NCI-H774 (cell line): ENCODE results near the gene HACD3.
"Not testable (repeated sequence)": the region's sequence is repeated elsewhere in the genome, so short reads cannot be mapped to it uniquely, and the experiment has no call there.

ENCODE experiments used
- DNase-seq: peaks from one replicate; lab custom pipeline; 2025; lab: John Stamatoyannopoulos, UW

The HACD3 gene

DNA sequence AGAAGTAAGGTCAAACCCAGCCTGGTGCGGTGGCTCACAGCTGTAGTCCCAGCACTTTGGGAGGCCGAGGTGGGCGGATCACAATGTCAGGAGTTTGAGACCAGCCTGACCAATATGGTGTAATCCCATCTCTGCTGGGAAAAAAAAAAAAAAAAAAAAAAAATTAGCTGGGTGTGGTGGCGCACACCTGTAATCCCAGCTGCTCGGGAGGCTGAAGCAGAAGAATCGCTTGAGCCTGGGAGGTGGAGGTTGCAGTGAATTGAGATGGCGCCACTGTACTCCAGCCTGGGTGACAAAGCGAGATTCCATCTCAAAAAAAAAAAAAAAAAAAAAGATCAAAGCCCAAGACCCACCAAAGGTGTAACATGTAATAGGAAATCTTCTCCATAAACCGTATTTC, 19.0 kb downstream of the HACD3 start:
- DNase-seq = not testable (repeated sequence)

DNA sequence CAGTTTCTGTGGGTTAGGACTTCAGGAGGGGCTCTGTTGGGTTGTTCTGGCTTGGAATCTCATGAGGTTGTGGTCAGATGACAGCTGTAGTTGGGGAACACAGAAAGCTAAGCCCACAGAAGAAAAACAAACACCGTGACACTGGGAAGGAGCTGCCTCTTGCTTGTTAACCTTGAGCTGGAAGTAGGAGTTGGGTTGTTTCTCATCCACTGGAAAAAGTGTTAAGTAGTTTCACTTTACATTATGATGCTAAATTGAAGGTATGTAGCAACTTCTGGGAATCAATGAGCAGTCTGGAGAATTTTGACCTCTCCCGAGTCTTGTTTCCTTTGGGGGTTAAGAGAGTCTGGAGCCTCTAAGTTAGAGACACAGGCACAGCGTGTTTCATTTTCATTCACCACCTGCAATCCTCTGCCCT, 20.4 kb downstream of the HACD3 start:
- DNase-seq = no peak

DNA sequence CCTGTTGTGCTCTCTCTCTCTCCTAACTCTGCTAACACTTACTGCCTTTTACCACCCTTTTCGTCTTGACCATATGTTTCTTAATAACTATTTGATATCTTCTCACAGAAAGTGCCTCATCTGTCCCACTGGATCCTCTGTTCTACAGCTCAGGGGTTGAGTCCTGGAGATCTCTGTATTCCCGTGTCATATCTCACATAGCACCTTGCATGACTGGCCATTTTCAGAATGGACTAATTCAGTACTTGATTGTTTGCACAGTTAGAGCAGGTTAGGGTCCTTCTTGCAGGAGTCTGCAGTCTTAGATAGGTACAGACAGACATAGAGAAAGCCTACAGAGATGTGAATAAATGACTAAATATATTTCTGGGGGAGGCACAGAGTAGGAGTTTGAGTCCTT, 20.9 kb downstream of the HACD3 start:
- no peak for DNase-seq

DNA sequence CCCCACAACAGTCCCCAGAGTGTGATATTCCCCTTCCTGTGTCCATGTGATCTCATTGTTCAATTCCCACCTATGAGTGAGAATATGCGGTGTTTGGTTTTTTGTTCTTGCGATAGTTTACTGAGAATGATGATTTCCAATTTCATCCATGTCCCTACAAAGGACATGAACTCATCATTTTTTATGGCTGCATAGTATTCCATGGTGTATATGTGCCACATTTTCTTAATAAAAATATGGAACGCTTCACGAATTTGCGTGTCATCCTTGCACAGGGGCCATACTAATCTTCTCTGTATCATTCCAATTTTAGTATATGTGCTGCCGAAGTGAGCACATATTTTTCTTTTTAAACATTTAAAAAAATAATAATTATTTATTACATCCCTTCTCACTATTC, 22.6 kb downstream of the HACD3 start:
- DNase-seq = not testable (repeated sequence)

DNA sequence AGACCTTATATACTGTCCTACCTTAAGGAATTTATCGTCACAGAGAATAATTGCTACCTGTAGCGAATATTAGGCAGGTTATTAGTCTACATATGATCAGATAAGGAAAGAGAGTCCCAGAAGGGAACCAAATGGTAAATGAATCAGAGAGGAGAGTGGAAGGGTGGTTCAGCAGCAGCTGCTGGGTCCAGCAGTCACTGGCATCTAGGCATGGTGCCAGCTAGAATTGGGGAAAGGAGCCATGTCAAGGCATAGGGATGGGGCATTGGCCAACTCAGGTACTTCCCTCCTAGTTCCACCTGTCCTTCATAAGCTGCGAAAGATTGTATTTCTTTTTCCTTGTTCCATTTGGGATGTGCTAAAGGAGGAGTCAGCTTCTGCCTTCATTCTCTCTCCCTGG, 23.4 kb downstream of the HACD3 start:
- DNase-seq = no peak

DNA sequence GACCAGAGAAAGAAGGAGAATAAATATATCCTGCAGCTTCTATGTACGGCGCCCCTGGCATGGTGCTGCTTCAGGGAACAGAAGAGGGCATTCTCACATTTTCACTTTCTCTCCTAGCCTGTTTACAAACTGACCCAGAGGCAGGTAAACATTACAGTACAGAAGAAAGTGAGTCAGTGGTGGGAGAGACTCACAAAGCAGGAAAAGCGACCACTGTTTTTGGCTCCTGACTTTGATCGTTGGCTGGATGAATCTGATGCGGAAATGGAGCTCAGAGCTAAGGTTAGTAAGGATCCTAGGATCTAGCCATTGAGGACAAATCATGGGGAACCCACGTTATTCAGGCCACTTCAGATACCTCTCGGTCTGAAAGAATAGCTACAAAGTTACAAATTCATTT, 26.4 kb downstream of the HACD3 start:
- no peak for DNase-seq

DNA sequence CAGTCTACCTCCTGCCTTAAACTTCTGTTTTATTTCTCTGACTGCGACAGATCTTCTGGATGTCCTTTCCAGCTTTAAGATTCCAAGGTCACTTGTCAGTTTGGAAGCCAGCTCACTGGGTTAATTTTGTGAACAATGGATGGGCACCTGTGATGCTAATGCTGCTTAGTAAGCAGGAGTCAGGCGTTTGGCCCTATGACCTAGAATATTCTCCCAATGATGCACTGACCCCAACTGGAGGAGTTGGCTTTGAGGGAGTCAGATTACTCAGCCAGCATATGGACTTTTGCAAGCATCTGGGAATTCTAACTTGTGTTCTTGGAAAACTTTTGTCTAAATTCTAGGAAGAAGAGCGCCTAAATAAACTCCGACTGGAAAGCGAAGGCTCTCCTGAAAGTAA, 28.1 kb downstream of the HACD3 start:
- DNase-seq = no peak

DNA sequence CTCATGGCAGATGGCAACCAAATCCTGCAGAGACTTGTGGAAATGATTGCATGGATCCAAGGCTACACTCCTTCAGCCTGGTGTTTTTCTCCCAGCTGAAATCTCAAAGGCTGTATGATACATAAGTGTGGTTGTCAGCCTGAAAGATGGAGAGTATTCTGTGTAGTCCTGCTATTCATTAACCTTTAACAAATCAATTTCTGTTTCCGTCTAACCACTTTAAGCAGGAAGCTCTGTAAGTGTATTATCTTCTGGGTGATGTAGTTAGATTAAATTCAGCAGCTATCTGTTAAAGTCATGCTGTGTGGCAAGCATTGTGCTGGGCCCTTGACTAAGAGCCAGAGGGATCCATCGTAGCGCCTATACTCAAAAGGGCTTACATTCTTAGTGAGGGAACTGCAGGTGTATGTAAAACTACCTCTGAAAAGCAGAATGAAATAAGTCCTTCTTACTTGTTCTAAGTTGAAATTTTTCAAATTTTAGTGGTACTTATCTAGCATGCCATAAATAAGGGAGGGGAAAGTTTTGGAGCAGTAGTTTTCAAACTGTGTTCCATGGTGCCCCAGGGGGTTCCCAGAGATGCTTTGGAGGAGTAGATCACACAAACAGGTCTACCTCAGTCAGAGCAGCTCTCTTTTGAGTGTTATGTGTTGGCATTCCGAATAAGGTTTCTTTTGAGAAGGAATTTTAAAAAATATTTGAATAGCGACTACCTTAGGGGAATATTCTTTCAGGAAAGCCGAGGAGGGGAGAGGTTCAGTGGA, 28.9 kb downstream of the HACD3 start:
- no peak for DNase-seq

DNA sequence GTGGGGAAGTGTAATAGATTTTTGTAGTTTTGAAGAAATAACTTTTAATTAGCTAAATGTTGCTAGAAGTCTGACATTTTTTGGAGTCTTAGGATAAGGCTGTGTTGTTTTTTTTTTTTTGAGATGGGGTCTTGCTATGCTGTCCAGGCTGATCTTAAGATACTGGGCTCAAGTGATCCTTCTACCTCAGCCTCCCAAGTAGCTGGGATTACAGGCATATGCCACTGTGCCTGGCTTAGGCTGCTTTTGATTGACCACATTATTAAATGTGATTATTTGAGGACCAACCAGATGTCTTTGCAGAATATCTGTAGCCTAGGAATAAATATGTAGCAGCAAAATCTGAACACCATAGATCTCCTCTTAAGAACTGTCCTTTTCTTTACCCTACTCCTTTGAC, 29.7 kb downstream of the HACD3 start:
- no peak for DNase-seq

DNA sequence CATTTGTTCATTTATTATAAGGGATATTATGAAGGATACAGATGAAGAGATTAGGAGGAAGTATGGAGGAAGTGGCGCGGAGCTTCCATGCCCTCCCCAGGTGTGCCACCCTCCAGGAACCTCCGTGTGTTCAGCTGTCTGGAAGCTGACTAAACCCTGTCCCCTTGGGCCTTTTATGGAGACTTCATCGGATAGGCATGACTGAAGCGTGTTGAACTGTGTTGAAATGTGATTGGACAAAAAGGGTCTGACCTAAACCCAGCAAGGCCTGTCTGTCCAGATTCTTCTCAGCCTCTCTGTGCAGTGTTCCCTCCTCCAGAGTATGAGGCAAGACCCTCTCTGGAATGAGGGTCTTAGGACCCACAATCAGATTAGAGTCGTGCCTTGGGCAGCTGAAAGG, 31.7 kb downstream of the HACD3 start:
- no peak for DNase-seq

DNA sequence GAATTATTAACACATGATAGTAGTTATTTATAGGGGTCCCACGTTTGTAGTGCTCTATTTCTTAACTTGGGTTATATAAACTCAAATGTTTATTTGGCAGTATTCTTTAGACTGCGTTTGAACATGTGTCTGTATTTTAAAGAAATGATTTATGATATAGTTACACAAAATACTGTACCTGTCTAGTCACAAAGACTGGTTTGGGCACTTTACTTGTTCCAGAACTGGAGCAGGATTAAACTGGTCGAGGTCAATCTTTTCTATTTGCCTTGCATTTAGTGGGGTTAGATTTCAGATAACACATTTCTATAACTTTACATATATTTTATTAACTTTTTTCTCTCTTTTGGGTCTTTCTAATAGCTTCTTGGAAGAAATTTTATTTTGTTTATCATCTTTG, 39.5 kb downstream of the HACD3 start:
- DNase-seq = no peak

DNA sequence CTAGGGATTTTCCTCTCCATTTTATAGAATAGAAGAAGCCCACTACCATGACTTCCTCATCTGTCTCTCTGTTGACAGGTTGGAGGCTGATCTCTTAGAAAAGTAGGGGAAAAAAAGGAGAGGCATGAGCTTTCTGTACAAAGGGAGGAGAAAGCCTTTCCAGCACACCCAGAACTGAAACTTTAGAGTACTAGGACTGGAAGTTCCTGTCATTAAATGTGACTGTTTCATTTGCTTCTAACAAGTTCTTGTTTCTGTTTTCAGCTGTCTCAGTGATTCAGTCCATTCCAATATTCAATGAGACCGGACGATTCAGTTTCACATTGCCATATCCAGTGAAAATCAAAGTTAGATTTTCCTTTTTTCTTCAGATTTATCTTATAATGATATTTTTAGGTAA, 41.7 kb downstream of the HACD3 start:
- DNase-seq = no peak

DNA sequence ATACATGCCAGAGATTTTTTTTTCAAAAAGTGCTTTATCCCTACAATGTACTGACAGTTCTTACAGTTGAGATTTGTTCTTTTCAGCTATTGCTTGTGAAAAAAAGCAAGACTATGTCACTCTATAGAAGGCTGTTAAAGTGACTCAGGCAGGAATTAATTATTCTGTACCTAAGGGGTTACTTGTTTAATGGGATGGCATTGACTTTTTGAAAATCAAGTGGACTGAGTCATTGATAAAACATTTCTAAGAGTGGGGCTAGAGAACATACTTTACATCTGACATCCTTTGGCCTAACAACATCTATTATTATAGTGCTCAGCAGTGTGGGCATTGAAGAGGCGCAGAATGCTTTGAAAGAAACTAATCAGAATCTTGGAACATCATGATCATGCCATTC, 46.4 kb downstream of the HACD3 start:
- no peak for DNase-seq

DNA sequence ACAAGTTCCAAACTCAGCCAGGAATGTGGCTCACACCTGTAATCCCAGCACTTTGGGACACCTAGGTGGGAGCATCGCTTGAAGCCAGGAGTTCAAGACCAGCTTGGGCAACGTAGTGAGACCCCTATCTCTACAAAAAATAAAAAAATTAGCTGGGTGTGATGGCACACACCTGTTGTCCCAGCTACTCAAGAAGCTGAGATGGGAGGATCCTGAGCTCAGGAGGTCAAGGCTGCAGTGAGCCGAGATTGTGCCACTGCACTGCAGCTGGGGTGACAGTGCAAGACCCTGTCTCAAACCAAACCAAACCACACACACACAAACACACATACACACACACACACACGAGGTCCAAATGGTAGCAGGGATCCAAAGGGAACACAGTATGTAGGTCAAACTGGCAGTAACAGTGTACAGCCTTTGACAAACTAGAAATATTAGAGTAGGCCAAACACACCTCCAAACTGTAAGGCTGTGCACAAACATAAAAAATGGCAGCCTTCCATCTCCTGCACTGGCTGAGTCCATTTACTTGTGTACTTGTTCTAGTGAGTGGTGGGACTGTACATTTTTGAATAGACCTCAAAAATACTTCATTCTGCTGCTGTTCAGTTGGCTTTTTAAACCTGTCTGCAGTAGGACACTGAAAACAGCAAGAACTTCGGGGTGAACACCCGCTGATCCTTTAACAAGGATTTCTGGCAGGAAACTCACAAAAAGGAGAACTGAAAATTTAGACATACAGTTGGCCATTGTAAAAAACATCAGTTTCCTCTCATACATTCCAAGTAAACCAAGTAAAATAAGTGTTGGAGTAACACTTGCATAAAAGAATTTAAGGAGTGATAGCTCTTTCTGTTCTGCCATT, 47.1 kb downstream of the HACD3 start:
- DNase-seq = no peak

DNA sequence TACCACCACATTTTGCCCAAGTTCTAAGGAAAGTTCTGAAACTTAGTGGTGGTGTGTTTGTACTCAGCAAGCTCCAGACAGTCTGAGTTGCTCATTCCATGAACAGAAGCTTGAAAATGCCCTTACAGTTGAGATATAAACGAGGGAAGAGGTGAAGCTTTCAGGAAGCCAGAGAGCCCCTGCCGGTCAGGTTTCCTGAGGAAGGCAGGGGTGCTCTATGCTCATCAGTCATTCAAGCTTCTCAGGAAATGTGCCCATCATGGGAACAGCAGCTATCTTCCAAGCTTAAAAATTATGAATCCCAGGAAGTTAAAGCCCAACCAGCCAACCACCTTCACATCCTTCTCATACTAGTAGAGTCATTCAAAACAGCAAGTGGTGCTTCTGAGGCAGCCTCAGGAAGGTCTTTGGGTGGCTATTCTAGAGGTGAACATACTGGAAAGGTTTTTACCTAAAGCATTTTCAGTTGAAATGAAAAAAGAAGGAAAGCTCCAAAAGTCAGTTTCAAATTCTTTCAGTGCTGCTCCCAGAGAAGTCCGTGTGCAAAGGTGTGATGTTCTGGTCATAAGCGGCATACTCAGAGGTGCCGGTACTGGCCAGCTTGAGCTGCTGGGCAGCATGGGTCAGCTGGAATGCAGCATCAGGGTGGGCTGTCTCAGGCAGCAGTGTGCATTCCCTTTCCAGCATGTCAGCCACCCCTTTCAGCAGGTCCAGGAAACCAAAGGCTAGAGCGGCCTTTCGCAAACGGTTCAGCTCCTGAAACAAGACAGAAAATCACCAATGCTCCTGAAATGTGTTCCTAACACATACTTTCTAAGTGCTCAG, 48.9 kb downstream of the HACD3 start:
- DNase-seq = no peak

DNA sequence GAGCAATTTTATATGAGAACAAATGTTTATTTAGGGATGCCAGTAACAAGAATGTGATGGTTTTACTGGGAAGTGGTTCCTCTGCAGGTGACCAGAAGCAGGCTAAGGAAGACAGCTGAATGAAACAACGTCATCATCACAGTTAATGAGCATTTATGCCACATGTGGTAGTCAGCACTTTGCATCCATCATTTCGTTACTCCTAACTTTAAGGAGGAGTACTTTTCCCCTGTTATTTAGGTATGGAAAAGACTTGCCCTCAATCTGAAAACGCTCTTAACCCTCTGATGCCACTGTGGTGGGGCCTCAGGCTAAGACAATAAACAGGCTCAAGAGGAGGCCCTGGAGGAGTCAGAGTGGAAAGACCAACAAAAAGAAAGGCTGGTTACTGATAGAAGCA, 49.5 kb downstream of the HACD3 start:
- no peak for DNase-seq

DNA sequence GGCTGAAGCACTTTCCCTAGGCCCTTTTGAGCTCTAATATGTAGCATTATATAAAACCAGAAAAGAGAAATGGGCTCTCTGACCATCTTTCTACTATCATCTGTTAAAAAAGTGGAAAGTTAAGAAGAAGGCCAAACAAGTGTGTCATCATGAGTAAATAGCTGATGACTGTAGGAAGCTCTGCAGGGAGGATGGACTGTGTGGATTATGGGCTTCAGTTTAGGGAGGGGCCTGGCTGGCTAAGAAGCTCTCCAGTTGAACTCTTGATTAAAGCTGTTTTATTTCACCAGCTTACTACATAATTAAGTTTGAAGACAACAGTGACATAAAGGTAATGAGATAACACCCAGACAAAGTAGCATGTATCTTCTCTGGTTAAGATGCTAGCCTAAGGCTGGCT, 50.0 kb downstream of the HACD3 start:
- DNase-seq = no peak

DNA sequence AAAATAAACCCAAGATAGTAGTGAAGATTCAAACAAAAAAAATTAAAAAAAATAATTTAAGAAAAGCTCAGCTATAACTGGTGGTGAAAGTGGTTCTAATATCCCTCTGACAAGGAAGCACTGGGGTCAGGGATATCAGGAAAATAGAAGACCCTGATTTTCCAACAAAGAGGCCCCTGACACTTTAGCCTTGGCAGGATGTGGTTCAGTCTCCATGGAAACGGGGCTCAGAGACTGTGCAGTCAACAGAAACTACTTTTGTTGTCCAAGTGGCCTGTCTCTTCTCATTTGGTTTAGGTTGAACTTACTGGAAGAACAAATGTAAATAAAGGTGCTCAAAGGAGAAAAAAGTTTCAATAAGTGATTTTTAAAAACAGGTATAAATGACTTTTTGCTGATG, 53.4 kb downstream of the HACD3 start:
- no peak for DNase-seq

DNA sequence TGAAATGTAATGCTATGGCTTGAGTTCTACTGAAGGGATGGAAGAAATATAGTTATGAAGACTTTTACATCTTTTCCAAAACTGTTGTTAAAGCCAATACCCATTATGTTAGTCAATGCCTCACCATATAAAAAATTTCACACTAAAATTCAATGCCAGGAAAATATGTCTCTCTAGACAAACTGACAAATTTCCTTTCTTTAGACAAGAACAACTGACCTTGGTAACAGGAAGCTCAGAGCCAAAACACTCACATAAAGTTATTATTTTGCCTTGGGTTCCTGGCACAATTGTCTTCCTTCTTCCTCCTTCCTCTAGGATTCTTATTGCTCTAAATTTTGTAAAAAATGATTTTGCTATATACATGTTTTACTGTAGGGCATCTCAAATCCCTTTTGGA, 54.0 kb downstream of the HACD3 start:
- DNase-seq = no peak

DNA sequence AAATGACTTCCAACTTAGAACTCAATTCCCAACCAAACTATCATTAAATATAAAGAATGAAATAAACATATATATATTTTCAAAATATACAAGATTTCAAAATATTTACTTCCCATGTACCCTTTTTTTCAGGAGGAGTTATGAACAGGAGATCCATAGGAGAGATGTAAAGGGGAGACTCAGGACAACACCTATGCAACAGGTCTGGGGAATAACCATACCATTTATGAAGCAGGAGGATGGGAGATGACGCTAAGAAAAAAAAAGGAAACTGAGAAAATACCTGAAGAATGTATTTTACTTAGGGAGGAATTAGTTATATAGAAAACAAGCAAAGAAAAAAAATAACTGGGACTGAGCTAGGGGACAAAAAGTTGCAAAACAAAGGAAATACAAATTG, 56.8 kb downstream of the HACD3 start:
- DNase-seq = no peak

DNA sequence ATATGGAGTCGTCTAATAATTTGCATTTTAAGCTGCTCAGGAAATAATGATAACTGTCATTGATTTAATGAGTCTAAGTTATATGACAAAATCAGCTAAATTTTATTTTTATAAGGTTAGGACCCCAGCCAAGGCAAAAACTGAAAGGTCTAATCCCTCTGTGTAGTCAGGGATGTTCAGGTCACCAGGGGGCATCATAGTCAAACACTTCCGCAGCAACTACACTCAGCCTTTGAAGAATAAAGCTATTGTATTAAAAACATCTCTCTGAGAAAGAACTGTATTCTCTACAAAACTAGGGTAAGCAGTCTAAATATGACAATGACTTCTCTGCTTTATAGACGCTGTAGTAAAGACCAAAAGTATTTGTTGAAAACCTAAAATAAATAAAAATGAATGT, 65.7 kb downstream of the HACD3 start:
- DNase-seq = no peak

DNA sequence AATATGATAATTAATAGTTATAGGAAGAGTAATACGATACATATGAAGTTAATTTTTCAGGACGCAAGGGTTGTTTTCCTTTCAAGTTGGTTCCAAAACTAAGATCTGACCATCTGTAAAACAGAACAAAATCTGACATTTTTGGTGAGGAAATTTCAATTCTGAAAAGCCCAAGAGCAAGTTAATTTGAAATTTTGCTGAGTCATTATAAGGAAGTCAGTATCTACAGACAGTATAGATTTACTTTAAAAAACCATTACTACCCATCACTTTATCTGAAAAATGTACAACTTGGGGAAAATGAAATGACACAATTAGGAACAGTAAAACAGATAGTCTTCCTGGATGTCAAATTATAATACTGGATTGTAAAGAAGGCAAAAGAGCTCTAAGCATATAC, 68.2 kb downstream of the HACD3 start:
- no peak for DNase-seq

DNA sequence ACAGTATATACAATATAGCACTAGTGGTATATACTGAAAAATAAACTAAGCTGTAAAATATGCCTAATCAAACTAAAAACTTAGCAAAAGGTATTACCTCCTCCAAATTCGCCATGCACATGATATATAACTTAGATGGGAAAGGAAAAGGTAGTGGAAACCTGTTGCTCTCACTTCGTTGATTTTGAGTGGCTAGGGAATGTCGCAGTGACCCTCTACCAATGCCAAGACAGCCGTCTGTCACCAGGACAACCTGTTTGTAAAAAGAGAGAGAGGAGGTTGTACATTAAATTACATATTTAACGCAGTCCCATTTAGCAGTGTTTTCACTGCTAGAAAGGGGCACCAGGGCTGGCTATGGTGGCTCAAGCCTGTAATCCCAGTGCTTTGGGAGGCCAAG, 69.4 kb downstream of the HACD3 start:
- no peak for DNase-seq
